A549 (cell line): ENCODE measurements around the gene GFY. TPM values are rescaled to one million over a fixed set of nuclear protein-coding genes. Genes with fewer than 3 reads are reported as not detected.

Source experiments
- ATAC-seq, 2 experiments: fragments of 200-7000 bp in 1 of 2; fragments of >200 bp in 1 of 2; cut with Nextera tagmentation in 1 of 2; cut with Tn5 transposase in 1 of 2; 3 replicates each; pipeline versions ENCODE4 v1.8.0 to v1.9.1; 2018 to 2020; ENCODE audit warnings: mild to moderate bottlenecking in 1 of 2, moderate library complexity in 1 of 2
- CTCF ChIA-PET: fragments of 300-600 bp; sonication (Branson Sonifier 250); formaldehyde crosslinking; extraction: SDS; loops from one replicate; lab custom pipeline; 2021; ENCODE audit warnings: antibody characterized with exemption, inconsistent platforms; lab: Yijun Ruan, JAX
- POLR2A ChIA-PET: fragments of 350-600 bp; formaldehyde crosslinking; extraction: SDS; loops from one replicate; lab custom pipeline; 2021; ENCODE audit warnings: antibody characterized with exemption, inconsistent platforms; lab: Yijun Ruan, JAX
- DNase-seq, 2 experiments: peaks; one replicate each; pipeline versions ENCODE4 v3.0.0 to v3.0.0-alpha.2; 2011 to 2016; ENCODE audit warnings: low read depth in 1 of 2, low spot score in 1 of 2
- FAIRE-seq: peaks from 2 replicates; lab custom pipeline; 2011; peaks lifted over from hg19 to GRCh38; lab: Jason Lieb, UNC
- H3K27ac ChIP-seq, 2 experiments: fragments of >200 bp; sonication (Bioruptor Twin); formaldehyde crosslinking; 3 replicates each; pipeline ENCODE4 v1.5.1; 2016 to 2017
- H3K4me1 ChIP-seq: fragments of >200 bp; sonication (Bioruptor Twin); formaldehyde crosslinking; 3 replicates; pipeline ENCODE4 v1.6.1; 2016
- H3K4me2 ChIP-seq: fragments of >200 bp; sonication (Bioruptor Twin); formaldehyde crosslinking; 3 replicates; pipeline ENCODE4 v1.6.1; 2016
- H3K4me3 ChIP-seq: fragments of >200 bp; sonication (Bioruptor Twin); formaldehyde crosslinking; 3 replicates; pipeline ENCODE4 v1.5.1; 2016
- H3K9me3 ChIP-seq: fragments of >200 bp; sonication (Bioruptor Twin); formaldehyde crosslinking; 3 replicates; pipeline ENCODE4 v1.6.1; 2016
- BHLHE40 ChIP-seq: IDR thresholded peaks from 2 replicates; pipeline ENCODE4 v1.6.1; 2012; ENCODE audit warnings: low read depth, low read length, inconsistent platforms
- CEBPB ChIP-seq, 2 experiments: fragments of >200 bp in 1 of 2; sonication (Bioruptor Twin) in 1 of 2; formaldehyde crosslinking in 1 of 2; IDR thresholded peaks; 2 replicates each; pipeline ENCODE4 v1.6.1; 2012 to 2016
- CHD2 ChIP-seq: fragments of 150-350 bp; IDR thresholded peaks from 2 replicates; pipeline ENCODE4 v1.6.1; 2014; ENCODE audit warnings: low read length; ENCODE audit not compliant: partially characterized antibody
- EHMT2 ChIP-seq: fragments of 200-600 bp; sonication (generic); IDR thresholded peaks from 2 replicates; pipeline ENCODE4 v1.6.1; 2016; ENCODE audit warnings: antibody characterized with exemption, low read depth, mild to moderate bottlenecking, moderate library complexity
- ELK1 ChIP-seq: fragments of 150-350 bp; IDR thresholded peaks from 2 replicates; pipeline ENCODE4 v1.6.1; 2014; ENCODE audit warnings: low read depth, mild to moderate bottlenecking, low read length
- ESRRA ChIP-seq: fragments of 150-350 bp; IDR thresholded peaks from 2 replicates; pipeline ENCODE4 v1.6.1; 2014; ENCODE audit warnings: mild to moderate bottlenecking, low read length, borderline replicate concordance
- HES2 ChIP-seq: fragments of >200 bp; sonication (Bioruptor Twin); formaldehyde crosslinking; IDR thresholded peaks from 2 replicates; pipeline ENCODE4 v1.6.1; 2016
- HOXB13 ChIP-seq: fragments of 250-450 bp; sonication (Bioruptor Pico); IDR thresholded peaks from 2 replicates; pipeline ENCODE4 v1.5.0; 2020; ENCODE audit warnings: low read depth, mild to moderate bottlenecking, moderate library complexity
- MAFK ChIP-seq: fragments of 450-650 bp; IDR thresholded peaks from 2 replicates; pipeline ENCODE4 v1.6.1; 2014; ENCODE audit not compliant: partially characterized antibody
- MAZ ChIP-seq: fragments of 150-350 bp; IDR thresholded peaks from 2 replicates; pipeline ENCODE4 v1.6.1; 2014; ENCODE audit warnings: antibody characterized with exemption, low read depth, low read length, borderline replicate concordance
- NFE2L2 ChIP-seq: fragments of 150-350 bp; conservative IDR thresholded peaks from 2 replicates; pipeline ENCODE4 v1.6.1; 2014; ENCODE audit warnings: low read length
- NR3C1 ChIP-seq: fragments of >200 bp; sonication (Bioruptor Twin); formaldehyde crosslinking; IDR thresholded peaks from 3 replicates; pipeline ENCODE4 v1.6.1; 2017
- PBX3 ChIP-seq: IDR thresholded peaks from 2 replicates; pipeline ENCODE4 v1.6.1; 2012
- POLR2A ChIP-seq: IDR thresholded peaks from 2 replicates; pipeline ENCODE4 v1.6.1; 2012; ENCODE audit warnings: mild to moderate bottlenecking, low read length
- RCOR1 ChIP-seq: fragments of 150-350 bp; IDR thresholded peaks from 2 replicates; pipeline ENCODE4 v1.6.1; 2014; ENCODE audit warnings: antibody characterized with exemption, low read length, low read depth
- SMC3 ChIP-seq: fragments of >200 bp; sonication (Bioruptor Twin); formaldehyde crosslinking; IDR thresholded peaks from 3 replicates; pipeline ENCODE4 v1.6.1; 2018; ENCODE audit warnings: inconsistent platforms
- SREBF2 ChIP-seq: fragments of 450-650 bp; IDR thresholded peaks from 2 replicates; pipeline ENCODE4 v1.6.1; 2014; ENCODE audit warnings: mild to moderate bottlenecking, moderate library complexity
- WGBS: methylation state at CpG from one replicate; pipeline ENCODE4 v1.1.6; 2017; ENCODE audit errors: missing lambda C conversion rate; 5-methylcytosine and 5-hydroxymethylcytosine counted together
- polyA plus RNA-seq, 4 experiments: library from polyadenylated mRNA; depleted of rRNA in 3 of 4; stranded (reverse); fragments of >200 nt; fragmentation: RNase III in 1 of 4; extraction: RNeasy Plus Mini Kit Qiagen cat#74134 plus additional on column Dnase treatment in 1 of 4; gene quantifications; 2 replicates in 3 of 4; 3 replicates in 1 of 4; pipeline ENCODE4 v1.2.3, GENCODE V29; 2011 to 2017
- TF ChIP-seq, protein P1 (sequence below): fragments of 250-450 bp; sonication (Bioruptor Pico); IDR thresholded peaks from 2 replicates; pipeline ENCODE4 v1.5.0; 2020; ENCODE audit warnings: low read depth, mild to moderate bottlenecking, moderate library complexity
- TF ChIP-seq, protein P2 (sequence below): IDR thresholded peaks from 2 replicates; pipeline ENCODE4 v1.6.1; 2012; ENCODE audit warnings: low read depth, borderline replicate concordance

GFY gene
- polyA plus RNA-seq, 2 of the 4 experiments (the other 2 are of a cell fraction) = 0.06 TPM; not detected in 1

- Histone ChIP-seq H3K4me1 (no peaks in the 10 kb centered on the region), H3K9me3 (no peaks in the 10 kb centered on the region), H3K27ac (no peak overlapping the region), H3K4me2 (no peak overlapping the region)
- no peak for FAIRE-seq
- ChIA-PET POLR2A (no interaction called here), CTCF (interaction anchor here (0.8 to 6.8 kb wide), 9 partner anchors 8 to 312 kb away, joined by 3 to 58 read pairs (median 3); partner anchors contain the start of gene PTH2)
- WGBS = 88% methylated on average over 5 of the region's 5 CpGs
- TF ChIP-seq, protein P1, sequence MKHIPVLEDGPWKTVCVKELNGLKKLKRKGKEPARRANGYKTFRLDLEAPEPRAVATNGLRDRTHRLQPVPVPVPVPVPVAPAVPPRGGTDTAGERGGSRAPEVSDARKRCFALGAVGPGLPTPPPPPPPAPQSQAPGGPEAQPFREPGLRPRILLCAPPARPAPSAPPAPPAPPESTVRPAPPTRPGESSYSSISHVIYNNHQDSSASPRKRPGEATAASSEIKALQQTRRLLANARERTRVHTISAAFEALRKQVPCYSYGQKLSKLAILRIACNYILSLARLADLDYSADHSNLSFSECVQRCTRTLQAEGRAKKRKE (CRISPR knock-in tag) = no peak
- TF ChIP-seq EHMT2 (no peak), MAZ (no peak), NR3C1 (no peak), MAFK (no peak), HOXB13 (CRISPR knock-in tag) (no peak), RCOR1 (no peak), BHLHE40 (no peak), ESRRA (no peak), NFE2L2 (no peak)
- TF ChIP-seq, protein P2, sequence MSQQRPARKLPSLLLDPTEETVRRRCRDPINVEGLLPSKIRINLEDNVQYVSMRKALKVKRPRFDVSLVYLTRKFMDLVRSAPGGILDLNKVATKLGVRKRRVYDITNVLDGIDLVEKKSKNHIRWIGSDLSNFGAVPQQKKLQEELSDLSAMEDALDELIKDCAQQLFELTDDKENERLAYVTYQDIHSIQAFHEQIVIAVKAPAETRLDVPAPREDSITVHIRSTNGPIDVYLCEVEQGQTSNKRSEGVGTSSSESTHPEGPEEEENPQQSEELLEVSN = no peak
- TF ChIP-seq, all 56 proteins: peak for 0
- H3K4me3 ChIP-seq = no peak overlapping the region
- DNase-seq (no peak), ATAC-seq (no peak)
Observed at GRCh38 chr19:49409441-49410029, 15.7 kb upstream of the GFY start.

- Histone ChIP-seq H3K4me1 (no peaks in the 10 kb centered on the region), H3K9me3 (no peaks in the 10 kb centered on the region), H3K4me2 (no peak overlapping the region), H3K27ac (no peak overlapping the region), H3K4me3 (no peak overlapping the region)
- FAIRE-seq = no peak
- POLR2A ChIA-PET = interaction anchor here (1.3 to 1.4 kb wide), 2 partner anchors 10 to 42 kb away, joined by 3 to 4 read pairs; no protein-coding TSS in a partner anchor
- CTCF ChIA-PET = interaction anchor here (0.6 to 6.8 kb wide), 9 partner anchors 8 to 393 kb away, joined by 3 to 58 read pairs (median 3); partner anchors contain the start of gene GFY
- no peak for ATAC-seq
- 49% methylated on average over 3 of the region's 3 CpGs for WGBS
- no peak for TF ChIP-seq ESRRA
- TF ChIP-seq SREBF2 = no peak
- no peak for TF ChIP-seq POLR2A
- TF ChIP-seq SMC3 = no peak
- no peak for TF ChIP-seq ELK1
- no peak for TF ChIP-seq MAZ
- TF ChIP-seq EHMT2 = no peak
- TF ChIP-seq CHD2 = no peak
- TF ChIP-seq CEBPB (IDR thresholded peaks at IDR 0.05) = no peak
- DNase-seq = no peak
Observed at GRCh38 chr19:49411681-49412326, 13.4 kb upstream of the GFY start.

GRCh38 chr19:49413348-49413747 is 11.8 kb upstream of the GFY start:
- POLR2A ChIA-PET = no interaction called here
- CTCF ChIA-PET = interaction anchor here (0.6 to 6.8 kb wide), 8 partner anchors 9 to 347 kb away, joined by 3 to 58 read pairs (median 6); partner anchors contain the start of genes GFY and SLC17A7
- Histone ChIP-seq H3K4me3 (no peak overlapping the region), H3K4me1 (no peaks in the 10 kb centered on the region), H3K4me2 (no peak overlapping the region), H3K9me3 (no peaks in the 10 kb centered on the region), H3K27ac (no peak overlapping the region)
- DNase-seq = no peak
- ATAC-seq = no peak
- TF ChIP-seq HES2 = no peak
- no peak for TF ChIP-seq PBX3
- no peak for FAIRE-seq
- WGBS = 75% methylated on average over 9 of the region's 9 CpGs
